Neural crest cell (in vitro differentiated cells): ENCODE measurements around the gene AKTIP. TPM values are rescaled to one million over a fixed set of nuclear protein-coding genes. Genes with fewer than 3 reads are reported as not detected.

Experiments used
- DNase-seq: peaks from one replicate; pipeline ENCODE4 v3.0.0; 2021; ENCODE audit warnings: low read depth, mixed read lengths, low spot score
- H3K27ac Mint-ChIP-seq: one replicate; pipeline ENCODE4 v1.8.0; 2021; ENCODE audit warnings: mild to moderate bottlenecking, mixed read lengths; ENCODE audit not compliant: unreplicated experiment
- H3K27me3 Mint-ChIP-seq: 2 replicates; pipeline ENCODE4 v1.8.0; 2021; ENCODE audit warnings: low read depth, mild to moderate bottlenecking, mixed read lengths
- H3K36me3 Mint-ChIP-seq: 2 replicates; pipeline ENCODE4 v1.8.0; 2021; ENCODE audit warnings: low read depth, mild to moderate bottlenecking, mixed read lengths
- H3K4me1 Mint-ChIP-seq: 2 replicates; pipeline ENCODE4 v1.8.0; 2021; ENCODE audit warnings: mixed read lengths
- H3K4me3 Mint-ChIP-seq: one replicate; pipeline ENCODE4 v1.8.0; 2021; ENCODE audit warnings: mild to moderate bottlenecking, mixed read lengths
- H3K9me3 Mint-ChIP-seq: 2 replicates; pipeline ENCODE4 v1.8.0; 2021; ENCODE audit warnings: mixed read lengths
- CTCF ChIP-seq: fragments of 200-600 bp; sonication (generic); conservative IDR thresholded peaks from 2 replicates; pipeline ENCODE4 v1.5.0; 2021; ENCODE audit warnings: antibody characterized with exemption, mild to moderate bottlenecking
- total RNA-seq: library from RNA; stranded (reverse); gene quantifications from 2 replicates; pipeline ENCODE4 v1.2.1, GENCODE V29; 2021

The AKTIP gene
- total RNA-seq, 1 donor from 2014 or later = 21.0 TPM

GRCh38 chr16:53498984-53499383, 4.0 kb downstream of the AKTIP start:
- peaks cover 6% of the 10 kb centered on the region for H3K27me3 Mint-ChIP-seq
- peaks cover 5% of the 10 kb centered on the region for H3K36me3 Mint-ChIP-seq
- no peak overlapping the region for H3K27ac Mint-ChIP-seq
- TF ChIP-seq CTCF = no peak
- H3K9me3 Mint-ChIP-seq = no peaks in the 10 kb centered on the region
- no peak overlapping the region for H3K4me3 Mint-ChIP-seq
- no peak for DNase-seq
- H3K4me1 Mint-ChIP-seq = peaks cover 27% of the 10 kb centered on the region

- Mint-ChIP-seq H3K9me3 (no peaks in the 10 kb centered on the region), H3K4me3 (no peak overlapping the region), H3K27ac (no peak overlapping the region), H3K27me3 (no peaks in the 10 kb centered on the region), H3K4me1 (no peaks in the 10 kb centered on the region), H3K36me3 (peaks cover 9% of the 10 kb centered on the region)
- TF ChIP-seq CTCF = no peak
- DNase-seq = no peak
Measured at GRCh38 chr16:53495325-53495724, 7.7 kb downstream of the AKTIP start.

GRCh38 chr16:53494636-53495035, 8.4 kb downstream of the AKTIP start:
- no peak overlapping the region for H3K4me3 Mint-ChIP-seq
- DNase-seq = no peak
- no peak for TF ChIP-seq CTCF
- H3K36me3 Mint-ChIP-seq = peaks cover 9% of the 10 kb centered on the region
- H3K4me1 Mint-ChIP-seq = no peaks in the 10 kb centered on the region
- H3K27me3 Mint-ChIP-seq = no peaks in the 10 kb centered on the region
- H3K27ac Mint-ChIP-seq = no peak overlapping the region
- no peaks in the 10 kb centered on the region for H3K9me3 Mint-ChIP-seq

GRCh38 chr16:53492503-53492902, 10.5 kb downstream of the AKTIP start:
- Mint-ChIP-seq H3K4me1 (no peaks in the 10 kb centered on the region), H3K27me3 (no peaks in the 10 kb centered on the region), H3K27ac (no peak overlapping the region), H3K36me3 (peaks cover 9% of the 10 kb centered on the region), H3K4me3 (no peak overlapping the region), H3K9me3 (no peaks in the 10 kb centered on the region)
- no peak for DNase-seq
- TF ChIP-seq CTCF = no peak

- Mint-ChIP-seq H3K36me3 (peaks cover 22% of the 10 kb centered on the region), H3K4me3 (no peak overlapping the region), H3K9me3 (peaks cover 5% of the 10 kb centered on the region), H3K27ac (no peak overlapping the region), H3K27me3 (no peaks in the 10 kb centered on the region), H3K4me1 (no peaks in the 10 kb centered on the region)
- DNase-seq = no peak
- no peak for TF ChIP-seq CTCF
Measured at GRCh38 chr16:53489755-53490154, 13.3 kb downstream of the AKTIP start.

- no peak for TF ChIP-seq CTCF
- H3K36me3 Mint-ChIP-seq = peaks cover 33% of the 10 kb centered on the region
- H3K4me3 Mint-ChIP-seq = no peak overlapping the region
- H3K4me1 Mint-ChIP-seq = no peaks in the 10 kb centered on the region
- no peaks in the 10 kb centered on the region for H3K27me3 Mint-ChIP-seq
- DNase-seq = no peak
- H3K9me3 Mint-ChIP-seq = peaks cover 5% of the 10 kb centered on the region
- no peak overlapping the region for H3K27ac Mint-ChIP-seq
Measured at GRCh38 chr16:53486230-53486629, 16.8 kb downstream of the AKTIP start.
